PFSK-1 (cell line): ENCODE results near the gene ELF4.

Experiments used
- FOXP2 ChIP-seq: optimal IDR thresholded peaks from 2 replicates; pipeline ENCODE3; 2011; ENCODE audit warnings: borderline replicate concordance, control low read depth, inconsistent platforms; ENCODE audit not compliant: insufficient read depth; ENCODE audit errors: extremely low read length, extremely low read depth
- POLR2AphosphoS5 ChIP-seq: IDR thresholded peaks from 2 replicates; pipeline ENCODE4 v1.6.1; 2012; ENCODE audit warnings: low read depth, mild to moderate bottlenecking, control low read depth, low read length, moderate library complexity
- REST ChIP-seq, 2 experiments: IDR thresholded peaks; 2 replicates each; pipeline versions ENCODE4 v1.6.1 to v1.8.0; 2011 to 2012; ENCODE audit warnings: low read depth in 2 of 2, low read length in 2 of 2, control low read depth in 1 of 2, inconsistent platforms in 1 of 2, mild to moderate bottlenecking in 1 of 2, moderate library complexity in 1 of 2; ENCODE audit not compliant: insufficient read depth in 1 of 2
- SIN3A ChIP-seq: IDR thresholded peaks from 2 replicates; pipeline ENCODE4 v1.6.1; 2012; ENCODE audit warnings: mild to moderate bottlenecking, low read length, moderate library complexity, borderline replicate concordance; ENCODE audit not compliant: insufficient read depth
- TAF1 ChIP-seq: IDR thresholded peaks from 2 replicates; pipeline ENCODE4 v1.6.1; 2012; ENCODE audit warnings: low read length, control low read depth, borderline replicate concordance; ENCODE audit not compliant: insufficient read depth

The ELF4 gene

GRCh38 chrX:130060122-130061069 lies 49.9 kb downstream of the ELF4 start:
- TF ChIP-seq SIN3A (no peak), POLR2AphosphoS5 (no peak), FOXP2 (no peak), REST (IDR thresholded peaks at IDR 0.05; ENCODE audit: insufficient read depth in 1 of 2, low read depth in 2 of 2, low read length in 2 of 2) (no peak), TAF1 (no peak)

GRCh38 chrX:130058652-130059051 lies 51.6 kb downstream of the ELF4 start:
- TF ChIP-seq SIN3A = no peak
- no peak for TF ChIP-seq REST (IDR thresholded peaks at IDR 0.05; ENCODE audit: insufficient read depth in 1 of 2, low read depth in 2 of 2, low read length in 2 of 2)
- TF ChIP-seq FOXP2 = no peak
- TF ChIP-seq POLR2AphosphoS5 = no peak
- no peak for TF ChIP-seq TAF1

- no peak for TF ChIP-seq TAF1
- TF ChIP-seq REST (IDR thresholded peaks at IDR 0.05; ENCODE audit: insufficient read depth in 1 of 2, low read depth in 2 of 2, low read length in 2 of 2) = no peak
- TF ChIP-seq POLR2AphosphoS5 = no peak
- TF ChIP-seq FOXP2 = no peak
- no peak for TF ChIP-seq SIN3A
Observed at GRCh38 chrX:130057209-130057608, 53.1 kb downstream of the ELF4 start.

GRCh38 chrX:130055899-130056298 lies 54.4 kb downstream of the ELF4 start:
- TF ChIP-seq TAF1 = no peak
- no peak for TF ChIP-seq FOXP2
- no peak for TF ChIP-seq REST (IDR thresholded peaks at IDR 0.05; ENCODE audit: insufficient read depth in 1 of 2, low read depth in 2 of 2, low read length in 2 of 2)
- no peak for TF ChIP-seq SIN3A
- TF ChIP-seq POLR2AphosphoS5 = no peak
